IMR-90 (cell line): ENCODE measurements around the gene CXorf38. TPM values are rescaled to one million over a fixed set of nuclear protein-coding genes. Genes with fewer than 3 reads are reported as not detected.

Experiments
- ATAC-seq: fragments of 200-7000 bp; cut with Tn5 transposase; 2 replicates; pipeline ENCODE4 v1.9.1; 2020; ENCODE audit warnings: low read depth, mild to moderate bottlenecking, moderate library complexity
- BruUV-seq: library from RNA; stranded (reverse); fragments of 400-500 nt; replicated peaks from 2 replicates; lab custom pipeline; 2021; lab: Mats Ljungman, UMichigan
- CTCF ChIA-PET: fragments of 300-600 bp; formaldehyde crosslinking; extraction: SDS; loops from one replicate; lab custom pipeline; 2021; ENCODE audit warnings: antibody characterized with exemption; lab: Yijun Ruan, JAX
- POLR2A ChIA-PET: fragments of 300-600 bp; sonication (Branson Sonifier 250); formaldehyde crosslinking; loops from one replicate; lab custom pipeline; 2022; ENCODE audit warnings: antibody characterized with exemption; ENCODE audit not compliant: unreplicated experiment; lab: Charles Lee
- DNase-seq: peaks from one replicate; pipeline ENCODE4 v3.0.0; 2013
- H2AFZ ChIP-seq: replicated peaks from 2 replicates; pipeline ENCODE3; 2013; ENCODE audit warnings: low read length, mild to moderate bottlenecking; ENCODE audit not compliant: poor library complexity
- H2AK5ac ChIP-seq: 2 replicates; pipeline ENCODE4 v1.6.1; 2013; ENCODE audit warnings: low read depth, low read length, inconsistent platforms
- H2AK9ac ChIP-seq: replicated peaks from 2 replicates; pipeline ENCODE3; 2013; ENCODE audit warnings: mild to moderate bottlenecking, low read depth, low read length, moderate library complexity; ENCODE audit not compliant: poor library complexity
- H2BK120ac ChIP-seq: 2 replicates; pipeline ENCODE4 v1.6.1; 2013; ENCODE audit warnings: low read depth, low read length, inconsistent platforms
- H2BK15ac ChIP-seq: 3 replicates; pipeline ENCODE4 v1.6.1; 2013; ENCODE audit warnings: low read depth, low read length, inconsistent platforms
- H2BK20ac ChIP-seq: 2 replicates; pipeline ENCODE4 v1.6.1; 2013; ENCODE audit warnings: low read depth, mild to moderate bottlenecking, inconsistent platforms, low read length, moderate library complexity
- H2BK5ac ChIP-seq: 2 replicates; pipeline ENCODE4 v1.6.1; 2013; ENCODE audit warnings: mild to moderate bottlenecking, low read depth, low read length, inconsistent platforms; ENCODE audit not compliant: poor library complexity, severe bottlenecking
- H3K14ac ChIP-seq: replicated peaks from 2 replicates; pipeline ENCODE4 v1.6.1; 2013; ENCODE audit warnings: low read depth, low read length, inconsistent platforms
- H3K18ac ChIP-seq: 2 replicates; pipeline ENCODE4 v1.6.1; 2013; ENCODE audit warnings: low read depth, low read length, control low read depth
- H3K23ac ChIP-seq: 2 replicates; pipeline ENCODE4 v1.6.1; 2013; ENCODE audit warnings: low read depth, low read length, inconsistent platforms
- H3K27ac ChIP-seq: 2 replicates; pipeline ENCODE4 v1.5.1; 2013; ENCODE audit warnings: mild to moderate bottlenecking, control low read depth, low read length; ENCODE audit not compliant: insufficient read depth
- H3K27me3 ChIP-seq: 2 replicates; pipeline ENCODE4 v1.6.1; 2013; ENCODE audit warnings: low read length; ENCODE audit not compliant: control insufficient read depth, insufficient read depth
- H3K36me3 ChIP-seq: 2 replicates; pipeline ENCODE4 v1.6.1; 2013; ENCODE audit warnings: low read length, mixed read lengths; ENCODE audit not compliant: control insufficient read depth, insufficient read depth
- H3K4ac ChIP-seq: 2 replicates; pipeline ENCODE4 v1.6.1; 2013; ENCODE audit warnings: low read depth, low read length, inconsistent platforms
- H3K4me1 ChIP-seq: 2 replicates; pipeline ENCODE4 v1.6.1; 2013; ENCODE audit warnings: low read length, mixed read lengths; ENCODE audit not compliant: control insufficient read depth, insufficient read depth
- H3K4me2 ChIP-seq: 2 replicates; pipeline ENCODE4 v1.6.1; 2013; ENCODE audit warnings: low read depth, mild to moderate bottlenecking, control low read depth, low read length, moderate library complexity
- H3K4me3 ChIP-seq: 2 replicates; pipeline ENCODE4 v1.5.1; 2013; ENCODE audit warnings: low read depth, mild to moderate bottlenecking, control low read depth, low read length, moderate library complexity; ENCODE audit not compliant: insufficient read depth
- H3K56ac ChIP-seq: 2 replicates; pipeline ENCODE4 v1.6.1; 2013; ENCODE audit warnings: low read length, inconsistent platforms; ENCODE audit not compliant: insufficient read depth; ENCODE audit errors: extremely low read depth
- H3K79me1 ChIP-seq, 2 experiments: 2 replicates each; pipeline ENCODE4 v1.6.1; 2013; ENCODE audit warnings: low read length in 2 of 2, inconsistent platforms in 1 of 2, low read depth in 1 of 2
- H3K9ac ChIP-seq: 2 replicates; pipeline ENCODE4 v1.6.1; 2013; ENCODE audit warnings: low read depth, low read length, control low read depth
- H3K9me1 ChIP-seq: 2 replicates; pipeline ENCODE4 v1.6.1; 2013; ENCODE audit warnings: low read length, inconsistent platforms; ENCODE audit not compliant: insufficient read depth
- H3K9me3 ChIP-seq: 2 replicates; pipeline ENCODE4 v1.6.1; 2013; ENCODE audit warnings: low read length; ENCODE audit not compliant: control insufficient read depth, insufficient read depth
- H4K20me1 ChIP-seq: 2 replicates; pipeline ENCODE4 v1.6.1; 2013; ENCODE audit warnings: low read length, inconsistent platforms; ENCODE audit not compliant: insufficient read depth
- H4K5ac ChIP-seq: 2 replicates; pipeline ENCODE4 v1.6.1; 2013; ENCODE audit warnings: mild to moderate bottlenecking, low read depth, low read length, control low read depth
- H4K8ac ChIP-seq, 2 experiments: 2 replicates each; pipeline ENCODE4 v1.6.1; 2013; ENCODE audit warnings: low read depth in 2 of 2, low read length in 2 of 2, control low read depth in 1 of 2, inconsistent platforms in 1 of 2
- H4K91ac ChIP-seq: 2 replicates; pipeline ENCODE4 v1.6.1; 2013; ENCODE audit warnings: low read depth, low read length, inconsistent platforms; ENCODE audit not compliant: insufficient read depth
- BHLHE40 ChIP-seq: fragments of 150-350 bp; IDR thresholded peaks from 2 replicates; pipeline ENCODE4 v1.6.1; 2016; ENCODE audit warnings: mild to moderate bottlenecking, low read depth, low read length
- CHD1 ChIP-seq: IDR thresholded peaks from 2 replicates; pipeline ENCODE4 v1.6.1; 2012; ENCODE audit warnings: low read depth, low read length, improper control_type of control experiment
- CTCF ChIP-seq: conservative IDR thresholded peaks from 2 replicates; pipeline ENCODE4 v1.5.1; 2012; ENCODE audit warnings: mild to moderate bottlenecking, low read depth, low read length, improper control_type of control experiment
- ELK1 ChIP-seq: fragments of 150-350 bp; IDR thresholded peaks from 2 replicates; pipeline ENCODE4 v1.6.1; 2016; ENCODE audit warnings: low read depth, mild to moderate bottlenecking, low read length, moderate library complexity, borderline replicate concordance
- FOS ChIP-seq: fragments of 150-350 bp; IDR thresholded peaks from 2 replicates; pipeline ENCODE4 v1.6.1; 2016; ENCODE audit warnings: low read depth, low read length
- MAFK ChIP-seq: IDR thresholded peaks from 2 replicates; pipeline ENCODE4 v1.6.1; 2012; ENCODE audit warnings: low read depth, low read length, improper control_type of control experiment
- MAZ ChIP-seq: IDR thresholded peaks from 2 replicates; pipeline ENCODE4 v1.6.1; 2012; ENCODE audit warnings: low read depth, mild to moderate bottlenecking, low read length, improper control_type of control experiment, moderate library complexity, borderline replicate concordance
- MXI1 ChIP-seq: IDR thresholded peaks from 2 replicates; pipeline ENCODE4 v1.6.1; 2012; ENCODE audit warnings: low read depth, mild to moderate bottlenecking, low read length, moderate library complexity, borderline replicate concordance
- NFE2L2 ChIP-seq: fragments of 150-350 bp; IDR thresholded peaks from 2 replicates; pipeline ENCODE4 v1.6.1; 2016; ENCODE audit warnings: low read depth, mild to moderate bottlenecking, low read length
- POLR2A ChIP-seq: IDR thresholded peaks from 2 replicates; pipeline ENCODE4 v1.6.1; 2012; ENCODE audit warnings: mild to moderate bottlenecking, low read depth, low read length
- RAD21 ChIP-seq: IDR thresholded peaks from 2 replicates; pipeline ENCODE4 v1.6.1; 2012; ENCODE audit warnings: low read length, improper control_type of control experiment
- RCOR1 ChIP-seq: IDR thresholded peaks from 2 replicates; pipeline ENCODE4 v1.6.1; 2012; ENCODE audit warnings: mild to moderate bottlenecking, low read length, improper control_type of control experiment; ENCODE audit not compliant: insufficient replicate concordance
- RFX5 ChIP-seq: IDR thresholded peaks from 2 replicates; pipeline ENCODE4 v1.8.0; 2012; ENCODE audit warnings: low read depth, mild to moderate bottlenecking, low read length, moderate library complexity
- SMC3 ChIP-seq: fragments of 150-350 bp; IDR thresholded peaks from 2 replicates; pipeline ENCODE4 v1.6.1; 2016; ENCODE audit warnings: low read depth, mild to moderate bottlenecking, antibody characterized with exemption, low read length, moderate library complexity
- USF2 ChIP-seq: fragments of 150-350 bp; IDR thresholded peaks from 2 replicates; pipeline ENCODE4 v1.6.1; 2017; ENCODE audit warnings: mild to moderate bottlenecking, antibody characterized with exemption, low read length, low read depth
- WGBS, 2 experiments: methylation state at CpG; one replicate each; pipeline versions ENCODE4 v1.1.5 to v1.1.7; 2013; ENCODE audit warnings: missing lambda C conversion rate in 2 of 2; ENCODE audit not compliant: insufficient read length in 1 of 2; ENCODE audit errors: extremely low coverage in 2 of 2; 5-methylcytosine and 5-hydroxymethylcytosine counted together
- dilution Hi-C: fragments of 300-500 bp; cut with HindIII; formaldehyde crosslinking; loops from one replicate; pipeline ENCODE4 v1.14.3; 2018; ENCODE audit warnings: low sequenced_read_pairs; ENCODE audit not compliant: unreplicated experiment
- in situ Hi-C: fragments of 300-500 bp; cut with MboI; formaldehyde crosslinking; loops from 3 replicates; pipeline ENCODE4 v1.14.3; 2019; ENCODE audit warnings: low sequenced_read_pairs, inconsistent platforms, mixed read lengths
- intact Hi-C: fragments of 100-400 bp; cut with micrococcal nuclease; formaldehyde crosslinking; loops from 2 replicates; pipeline ENCODE4 v1.10.0; 2022
- polyA plus RNA-seq, 3 experiments: library from polyadenylated mRNA; depleted of rRNA; stranded (reverse); fragments of >200 nt; gene quantifications; 2 replicates each; pipeline ENCODE4 v1.2.3, GENCODE V29; 2012; ENCODE audit warnings: low replicate concordance in 1 of 3
- total RNA-seq: library from RNA; depleted of rRNA; stranded (reverse); fragments of >200 nt; gene quantifications from 2 replicates; pipeline ENCODE4 v1.2.3, GENCODE V29; 2012

CXorf38 gene
- total and polyA plus RNA-seq, 2 of the 4 experiments (the other 2 are of a cell fraction): 7.0 to 9.9 TPM

GRCh38 chrX:40612511-40612910, 34.9 kb downstream of the CXorf38 start:
- Histone ChIP-seq H2BK5ac (no peak overlapping the region), H2BK15ac (no peak overlapping the region), H4K20me1 (no peaks in the 10 kb centered on the region), H3K27me3 (peaks cover 2% of the 10 kb centered on the region; the same call in 1 of the 2 replicates), H3K79me1 (no peaks in the 10 kb centered on the region), H2AK5ac (no peak overlapping the region), H3K4me3 (no peak overlapping the region), H2AFZ (no peak overlapping the region), H3K14ac (no peak overlapping the region), H4K5ac (no peak overlapping the region), H2BK20ac (no peak overlapping the region), H2BK120ac (no peak overlapping the region), H3K9ac (no peak overlapping the region), H3K56ac (no peak overlapping the region), H3K9me3 (no peaks in the 10 kb centered on the region), H3K27ac (no peak overlapping the region), H4K8ac (no peak overlapping the region), H3K36me3 (no peaks in the 10 kb centered on the region), H3K23ac (no peak overlapping the region), H3K4ac (no peak overlapping the region), H2AK9ac (no peak overlapping the region), H3K9me1 (no peaks in the 10 kb centered on the region), H3K4me1 (no peaks in the 10 kb centered on the region), H3K18ac (no peak overlapping the region), H3K4me2 (no peak overlapping the region), H4K91ac (no peak overlapping the region)
- POLR2A ChIA-PET: no interaction called here
- 33% methylated on average over 1 of the region's 4 CpGs; no CpG with 5 or more reads in 1 of the 2 experiments for WGBS, 2 experiments
- in situ Hi-C loops (no loop called here), dilution Hi-C loops (no loop called here), intact Hi-C loops (no loop called here)
- no peak for TF ChIP-seq POLR2A
- TF ChIP-seq ELK1: no peak
- no peak for TF ChIP-seq FOS
- no peak for TF ChIP-seq CHD1
- TF ChIP-seq BHLHE40: no peak
- TF ChIP-seq RCOR1: no peak
- no peak for TF ChIP-seq CTCF
- no peak for TF ChIP-seq RAD21
- TF ChIP-seq RFX5: no peak
- no peak for TF ChIP-seq MAFK
- no peak for TF ChIP-seq USF2
- no peak for TF ChIP-seq NFE2L2
- no peak for TF ChIP-seq MAZ
- TF ChIP-seq SMC3: no peak
- TF ChIP-seq MXI1: no peak
- ATAC-seq: no peak
- CTCF ChIA-PET: interaction anchor here (0.5 kb wide), 1 partner anchor 1119 kb away, joined by 3 read pairs; no protein-coding TSS in a partner anchor
- BruUV-seq: no TSS peak
- DNase-seq: no peak
